Osteocyte (in vitro differentiated cells): ENCODE results near the gene FN3K. TPM values are rescaled to one million over a fixed set of nuclear protein-coding genes. Genes with fewer than 3 reads are reported as not detected.

ENCODE experiments used
- DNase-seq: peaks from one replicate; pipeline ENCODE4 v3.0.0; 2021; ENCODE audit warnings: mixed read lengths; ENCODE audit not compliant: unreplicated experiment; ENCODE audit errors: extremely low spot score
- H3K27ac Mint-ChIP-seq: one replicate; pipeline ENCODE4 v1.8.0; 2021; ENCODE audit warnings: mild to moderate bottlenecking, mixed read lengths; ENCODE audit not compliant: unreplicated experiment
- H3K27me3 Mint-ChIP-seq: one replicate; pipeline ENCODE4 v1.8.0; 2021; ENCODE audit warnings: mixed read lengths; ENCODE audit not compliant: unreplicated experiment
- H3K36me3 Mint-ChIP-seq: one replicate; pipeline ENCODE4 v1.8.0; 2021; ENCODE audit warnings: mixed read lengths; ENCODE audit not compliant: unreplicated experiment
- H3K4me1 Mint-ChIP-seq: one replicate; pipeline ENCODE4 v1.8.0; 2021; ENCODE audit warnings: mixed read lengths; ENCODE audit not compliant: unreplicated experiment
- H3K4me3 Mint-ChIP-seq: one replicate; pipeline ENCODE4 v1.8.0; 2021; ENCODE audit warnings: mild to moderate bottlenecking, moderate library complexity, mixed read lengths; ENCODE audit not compliant: unreplicated experiment
- H3K9me3 Mint-ChIP-seq: one replicate; pipeline ENCODE4 v1.8.0; 2021; ENCODE audit warnings: mixed read lengths; ENCODE audit not compliant: unreplicated experiment
- CTCF ChIP-seq: fragments of 200-600 bp; sonication (generic); IDR thresholded peaks from 2 replicates; pipeline ENCODE4 v1.5.0; 2021; ENCODE audit warnings: antibody characterized with exemption, mild to moderate bottlenecking, moderate library complexity
- total RNA-seq: library from RNA; stranded (reverse); gene quantifications from 2 replicates; pipeline ENCODE4 v1.2.1, GENCODE V29; 2021

The FN3K gene
- total RNA-seq, 1 donor from 2014 or later = 25.2 TPM

GRCh38 chr17:82689077-82689476 is 46.3 kb upstream of the FN3K start:
- Mint-ChIP-seq H3K4me3 (no peak overlapping the region), H3K27me3 (no peaks in the 10 kb centered on the region), H3K27ac (no peak overlapping the region), H3K9me3 (no peaks in the 10 kb centered on the region), H3K4me1 (peaks cover 8% of the 10 kb centered on the region), H3K36me3 (peaks cover 2% of the 10 kb centered on the region)
- no peak for TF ChIP-seq CTCF
- no peak for DNase-seq

GRCh38 chr17:82690786-82691489 is 44.5 kb upstream of the FN3K start:
- no peak for DNase-seq
- H3K9me3 Mint-ChIP-seq = peaks cover 6% of the 10 kb centered on the region
- peaks cover 10% of the 10 kb centered on the region for H3K36me3 Mint-ChIP-seq
- TF ChIP-seq CTCF = no peak
- H3K27ac Mint-ChIP-seq = no peak overlapping the region
- H3K4me3 Mint-ChIP-seq = no peak overlapping the region
- no peaks in the 10 kb centered on the region for H3K27me3 Mint-ChIP-seq
- peaks cover 5% of the 10 kb centered on the region for H3K4me1 Mint-ChIP-seq

- Mint-ChIP-seq H3K36me3 (peaks cover 12% of the 10 kb centered on the region), H3K4me1 (peaks cover 5% of the 10 kb centered on the region), H3K4me3 (no peak overlapping the region), H3K27ac (no peak overlapping the region), H3K27me3 (no peaks in the 10 kb centered on the region), H3K9me3 (peaks cover 6% of the 10 kb centered on the region)
- DNase-seq = no peak
- no peak for TF ChIP-seq CTCF
Observed at GRCh38 chr17:82691714-82692113, 43.7 kb upstream of the FN3K start.

- Mint-ChIP-seq H3K27me3 (no peaks in the 10 kb centered on the region), H3K4me1 (peaks cover 8% of the 10 kb centered on the region), H3K36me3 (peaks cover 12% of the 10 kb centered on the region), H3K4me3 (no peak overlapping the region), H3K27ac (no peak overlapping the region), H3K9me3 (peaks cover 6% of the 10 kb centered on the region)
- TF ChIP-seq CTCF = no peak
- DNase-seq = no peak
Observed at GRCh38 chr17:82692268-82692667, 43.1 kb upstream of the FN3K start.

GRCh38 chr17:82693168-82693867 is 42.1 kb upstream of the FN3K start:
- no peak for TF ChIP-seq CTCF
- H3K4me3 Mint-ChIP-seq = no peak overlapping the region

More at GRCh38 chr17:82693168-82693867, 42.1 kb upstream of the FN3K start:
- H3K27me3 Mint-ChIP-seq = no peaks in the 10 kb centered on the region
- peaks cover 6% of the 10 kb centered on the region for H3K9me3 Mint-ChIP-seq
- H3K27ac Mint-ChIP-seq = no peak overlapping the region
- DNase-seq = no peak
- peaks cover 6% of the 10 kb centered on the region for H3K4me1 Mint-ChIP-seq
- H3K36me3 Mint-ChIP-seq = peaks cover 12% of the 10 kb centered on the region
